ENCODE measurements around the gene FEM1C.
"Not testable (repeated sequence)": the region's sequence is repeated elsewhere in the genome, so short reads cannot be mapped to it uniquely, and the experiment has no call there.

The FEM1C gene

GRCh38 chr5:115520191-115520590 is 24.4 kb downstream of the FEM1C start:
- DNase-seq (ENCODE audit: low read depth), result no peak

- DNase-seq (ENCODE audit: low read depth), result no peak
These were observed 28.2 kb downstream of the FEM1C start for GRCh38 chr5:115516372-115516771.

- DNase-seq (ENCODE audit: low read depth), result no peak
These were observed 30.4 kb downstream of the FEM1C start for GRCh38 chr5:115514220-115514619.

- DNase-seq (ENCODE audit: low read depth), result no peak
These were observed 32.9 kb downstream of the FEM1C start for GRCh38 chr5:115511632-115512031.

- no peak for DNase-seq (ENCODE audit: low read depth)
These were observed 34.4 kb downstream of the FEM1C start for GRCh38 chr5:115510145-115510645.

- DNase-seq (ENCODE audit: low read depth), result no peak
These were observed 35.0 kb downstream of the FEM1C start for GRCh38 chr5:115509547-115509946.

- DNase-seq (ENCODE audit: low read depth), result peak; percentile 53
These were observed 36.9 kb downstream of the FEM1C start for GRCh38 chr5:115507681-115508080.

GRCh38 chr5:115503420-115503819 is 41.2 kb downstream of the FEM1C start:
- DNase-seq (ENCODE audit: low read depth), result no peak

GRCh38 chr5:115501464-115502210 is 42.9 kb downstream of the FEM1C start:
- DNase-seq (ENCODE audit: low read depth), result no peak

- DNase-seq (ENCODE audit: low read depth), result no peak
These were observed 44.4 kb downstream of the FEM1C start for GRCh38 chr5:115500225-115500624.

GRCh38 chr5:115496936-115497576 is 47.5 kb downstream of the FEM1C start:
- DNase-seq (ENCODE audit: low read depth), result no peak

GRCh38 chr5:115494570-115495289 is 49.8 kb downstream of the FEM1C start:
- peak; percentile 24 for DNase-seq (ENCODE audit: low read depth)

GRCh38 chr5:115490596-115490995 is 54.0 kb downstream of the FEM1C start:
- DNase-seq (ENCODE audit: low read depth), result no peak

GRCh38 chr5:115489733-115490132 is 54.8 kb downstream of the FEM1C start:
- no peak for DNase-seq (ENCODE audit: low read depth)

- DNase-seq (ENCODE audit: low read depth), result no peak
These were observed 56.8 kb downstream of the FEM1C start for GRCh38 chr5:115487756-115488155.

- no peak for DNase-seq (ENCODE audit: low read depth)
These were observed 57.4 kb downstream of the FEM1C start for GRCh38 chr5:115487168-115487567.

GRCh38 chr5:115486728-115487127 is 57.8 kb downstream of the FEM1C start:
- no peak for DNase-seq (ENCODE audit: low read depth)

- DNase-seq (ENCODE audit: low read depth), result no peak
These were observed 60.2 kb downstream of the FEM1C start for GRCh38 chr5:115484368-115484767.

GRCh38 chr5:115480900-115481299 is 63.7 kb downstream of the FEM1C start:
- no peak for DNase-seq (ENCODE audit: low read depth)

GRCh38 chr5:115480271-115480670 is 64.3 kb downstream of the FEM1C start:
- no peak for DNase-seq (ENCODE audit: low read depth)

GRCh38 chr5:115479166-115479873 is 65.3 kb downstream of the FEM1C start:
- not testable (repeated sequence) for DNase-seq (ENCODE audit: low read depth)

GRCh38 chr5:115478281-115478680 is 66.3 kb downstream of the FEM1C start:
- DNase-seq (ENCODE audit: low read depth), result no peak
